NCI-H1048 (cell line): ENCODE measurements around the gene MYO3B.

Source experiments
- DNase-seq: peaks from one replicate; lab custom pipeline; 2025; lab: John Stamatoyannopoulos, UW

MYO3B gene

DNA sequence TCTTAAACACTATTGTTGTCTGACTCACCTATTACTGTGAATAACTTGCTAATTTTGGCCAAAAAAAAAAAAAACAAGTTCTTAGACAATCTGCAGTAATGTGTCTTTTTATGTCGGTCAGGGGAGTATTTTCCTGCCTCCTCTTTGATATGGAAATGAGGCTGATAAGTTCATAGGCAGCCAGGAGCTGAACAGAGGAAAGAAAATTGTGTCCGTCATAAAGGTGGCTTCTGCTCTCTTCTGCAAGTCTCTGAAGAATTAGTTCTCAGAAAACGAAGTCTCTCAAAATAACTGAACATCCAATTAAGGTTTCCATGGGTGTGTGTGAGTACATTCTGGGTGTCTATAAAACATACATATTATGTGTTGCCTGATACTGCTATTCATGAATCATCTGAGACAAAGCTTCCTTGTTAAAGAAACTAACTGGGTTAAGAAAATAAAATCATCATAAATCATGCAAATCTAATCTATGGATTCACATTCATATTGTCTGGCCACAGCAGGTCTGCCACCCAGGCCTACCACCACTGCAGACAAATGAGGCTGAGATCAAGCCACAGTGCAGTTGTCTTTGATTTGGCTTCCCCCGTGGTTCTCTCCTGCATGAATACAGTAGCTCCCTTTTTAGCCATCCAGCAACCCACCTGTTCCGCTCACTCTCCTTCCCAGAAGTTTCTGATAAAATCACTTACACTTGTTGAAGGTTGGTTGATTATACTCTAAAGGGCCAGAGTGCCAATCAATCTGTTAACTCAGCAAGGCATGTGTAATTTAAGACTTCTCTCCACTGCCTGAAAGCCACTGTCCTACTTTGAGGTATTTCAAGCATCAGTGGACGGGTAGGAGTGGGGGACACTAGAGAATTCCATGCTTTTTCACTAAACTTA, 517.8 kb downstream of the MYO3B start:
- DNase-seq = no peak

DNA sequence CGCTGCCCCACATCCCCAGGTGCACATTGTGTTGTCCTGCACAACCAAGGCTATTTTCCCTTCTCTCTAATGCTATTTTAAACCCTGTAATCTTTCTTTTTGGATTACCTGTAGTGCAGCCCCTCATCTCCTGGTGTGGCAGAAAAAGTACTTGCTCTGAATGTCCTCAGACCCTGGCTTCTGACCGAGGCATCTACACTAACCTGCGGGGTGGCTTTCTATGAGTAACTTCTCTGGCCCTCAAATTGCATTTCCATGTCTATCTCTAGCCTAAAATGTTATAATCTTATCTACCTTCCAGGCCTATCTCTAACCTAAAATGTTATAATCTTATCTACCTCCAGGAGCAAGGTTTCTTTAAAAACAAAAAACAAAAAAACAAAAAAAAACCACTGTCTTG, 519.0 kb downstream of the MYO3B start:
- DNase-seq = no peak

GRCh38 chr2:170701011-170701410, 523.1 kb downstream of the MYO3B start:
- DNase-seq = no peak

DNA sequence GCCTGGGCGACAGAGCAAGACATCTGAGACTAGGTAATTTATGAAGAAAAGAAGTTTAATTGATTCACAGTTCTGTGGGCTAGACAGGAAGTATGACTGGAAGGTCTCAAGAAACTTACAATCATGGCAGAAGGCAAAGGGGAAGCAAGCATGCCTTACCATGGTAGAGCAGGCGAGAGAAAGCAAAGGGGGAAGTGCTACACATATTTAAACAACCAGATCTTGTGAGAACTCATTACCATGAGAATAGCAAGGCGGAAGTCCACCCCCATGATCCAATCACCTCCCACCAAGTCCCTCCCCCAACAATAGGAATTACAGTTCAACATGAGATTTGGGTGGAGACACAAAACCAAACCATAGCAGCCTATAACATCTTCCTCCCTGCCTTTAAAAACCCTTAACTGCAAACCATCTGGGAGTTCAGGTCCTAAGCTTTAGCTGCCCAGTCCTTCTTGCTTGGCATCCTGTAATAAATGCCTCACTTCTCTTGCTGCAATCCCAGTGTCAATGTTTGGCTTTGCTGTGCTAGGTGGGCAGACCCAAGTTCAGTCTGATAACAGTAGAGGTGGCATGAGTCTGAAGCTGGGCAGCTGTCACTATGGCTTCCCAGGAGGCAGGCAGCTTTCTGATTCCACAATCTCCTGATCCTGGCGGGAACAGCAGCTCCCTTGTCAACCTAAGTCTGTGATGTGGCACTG, 526.0 kb downstream of the MYO3B start:
- DNase-seq = no peak
